Measurements from ENCODE around the gene OR4D11. TPM values are rescaled to one million over a fixed set of nuclear protein-coding genes. Genes with fewer than 3 reads are reported as not detected.

The OR4D11 gene
- total RNA-seq, 1 donor from 2014 or later: not detected

GRCh38 chr11:59475176-59475575 is 28.2 kb upstream of the OR4D11 start:
- ATAC-seq (peak in 1 of 2 donors; percentile 24), DNase-seq (no peak)
- Histone ChIP-seq H3K27me3 (ENCODE audit: low read depth) (no peaks in the 10 kb centered on the region), H3K36me3 (no peaks in the 10 kb centered on the region), H3K27ac (no peak overlapping the region), H3K4me3 (no peak overlapping the region), H3K4me1 (no peaks in the 10 kb centered on the region), H3K9me3 (no peaks in the 10 kb centered on the region)
- TF ChIP-seq, protein P1, sequence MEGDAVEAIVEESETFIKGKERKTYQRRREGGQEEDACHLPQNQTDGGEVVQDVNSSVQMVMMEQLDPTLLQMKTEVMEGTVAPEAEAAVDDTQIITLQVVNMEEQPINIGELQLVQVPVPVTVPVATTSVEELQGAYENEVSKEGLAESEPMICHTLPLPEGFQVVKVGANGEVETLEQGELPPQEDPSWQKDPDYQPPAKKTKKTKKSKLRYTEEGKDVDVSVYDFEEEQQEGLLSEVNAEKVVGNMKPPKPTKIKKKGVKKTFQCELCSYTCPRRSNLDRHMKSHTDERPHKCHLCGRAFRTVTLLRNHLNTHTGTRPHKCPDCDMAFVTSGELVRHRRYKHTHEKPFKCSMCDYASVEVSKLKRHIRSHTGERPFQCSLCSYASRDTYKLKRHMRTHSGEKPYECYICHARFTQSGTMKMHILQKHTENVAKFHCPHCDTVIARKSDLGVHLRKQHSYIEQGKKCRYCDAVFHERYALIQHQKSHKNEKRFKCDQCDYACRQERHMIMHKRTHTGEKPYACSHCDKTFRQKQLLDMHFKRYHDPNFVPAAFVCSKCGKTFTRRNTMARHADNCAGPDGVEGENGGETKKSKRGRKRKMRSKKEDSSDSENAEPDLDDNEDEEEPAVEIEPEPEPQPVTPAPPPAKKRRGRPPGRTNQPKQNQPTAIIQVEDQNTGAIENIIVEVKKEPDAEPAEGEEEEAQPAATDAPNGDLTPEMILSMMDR (IDR thresholded peaks at IDR 0.05): no peak
- intact Hi-C loops (cut with DNase I): no loop called here

- peak in 1 of 2 donors; percentile 29 for ATAC-seq
- TF ChIP-seq, protein P1 (IDR thresholded peaks at IDR 0.05): no peak
- Histone ChIP-seq H3K4me3 (no peak overlapping the region), H3K4me1 (no peaks in the 10 kb centered on the region), H3K27ac (no peak overlapping the region), H3K27me3 (ENCODE audit: low read depth) (no peaks in the 10 kb centered on the region), H3K9me3 (no peaks in the 10 kb centered on the region), H3K36me3 (no peaks in the 10 kb centered on the region)
- no peak for DNase-seq
- intact Hi-C loops (cut with DNase I): no loop called here
Observed at GRCh38 chr11:59479906-59480305, 23.5 kb upstream of the OR4D11 start.

DNA sequence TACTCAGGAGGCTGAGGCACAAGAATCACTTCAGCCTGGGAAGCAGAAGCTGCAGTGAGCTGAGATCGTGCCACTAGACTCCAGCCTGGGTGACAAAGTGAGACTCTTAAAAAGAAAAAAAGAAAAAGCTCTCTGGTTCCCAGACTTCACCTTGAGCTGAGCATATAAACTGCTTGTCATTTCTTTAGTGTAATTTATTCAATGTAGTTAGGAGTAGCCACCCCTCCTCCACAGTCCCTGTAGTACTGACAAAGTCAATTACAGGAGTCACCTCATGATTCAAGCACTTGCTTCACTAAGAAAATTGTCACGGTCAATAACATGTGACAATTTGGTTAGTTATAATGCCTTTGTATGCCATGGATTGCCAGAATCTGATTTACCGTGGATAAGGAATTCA is 23.0 kb upstream of the OR4D11 start:
- Histone ChIP-seq H3K4me3 (no peak overlapping the region), H3K27me3 (ENCODE audit: low read depth) (no peaks in the 10 kb centered on the region), H3K36me3 (no peaks in the 10 kb centered on the region), H3K27ac (no peak overlapping the region), H3K9me3 (no peaks in the 10 kb centered on the region), H3K4me1 (no peaks in the 10 kb centered on the region)
- no peak for DNase-seq
- TF ChIP-seq, protein P1 (IDR thresholded peaks at IDR 0.05): no peak
- no peak for ATAC-seq
- intact Hi-C loops (cut with DNase I): no loop called here

DNA sequence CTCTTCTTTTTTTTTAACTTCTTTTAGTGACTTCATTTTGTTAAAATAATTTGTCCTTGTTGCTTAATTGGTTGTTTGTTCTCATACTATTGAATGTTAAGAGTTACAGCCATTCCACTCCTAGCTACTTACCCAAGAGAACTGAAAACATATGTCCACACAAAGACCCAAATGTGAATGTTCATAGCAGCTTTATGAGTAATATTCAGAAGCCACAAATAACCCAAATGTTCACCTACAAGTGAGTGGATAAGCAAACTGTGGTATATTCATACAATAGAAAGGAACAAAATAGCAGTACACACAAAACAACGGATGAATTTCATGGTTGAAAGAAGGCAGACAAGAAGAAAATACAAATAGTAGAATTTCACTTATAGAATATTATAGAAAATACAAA is 1.4 kb upstream of the OR4D11 start:
- Histone ChIP-seq H3K4me3 (no peak overlapping the region), H3K9me3 (no peaks in the 10 kb centered on the region), H3K4me1 (no peaks in the 10 kb centered on the region), H3K36me3 (no peaks in the 10 kb centered on the region), H3K27ac (no peak overlapping the region), H3K27me3 (ENCODE audit: low read depth) (no peaks in the 10 kb centered on the region)
- ATAC-seq (no peak), DNase-seq (no peak)
- intact Hi-C loops (cut with DNase I): no loop called here
- TF ChIP-seq, protein P1 (IDR thresholded peaks at IDR 0.05): no peak

GRCh38 chr11:59510941-59511589 is 7.7 kb downstream of the OR4D11 start, which contains the start of gene OR4D9:
Gene OR4D9 (plus strand): TSS chr11:59511539. CDS start chr11:59514913, 3,374 bp downstream.
- Histone ChIP-seq H3K36me3 (no peaks in the 10 kb centered on the region), H3K4me3 (no peak within 1 kb of the TSS), H3K27me3 (ENCODE audit: low read depth) (no peaks in the 10 kb centered on the region), H3K9me3 (no peaks in the 10 kb centered on the region), H3K27ac (peak within 1 kb of the TSS; percentile 66), H3K4me1 (peaks cover 17% of the 10 kb centered on the region)
- ATAC-seq (peak; percentile 75 to 81), DNase-seq (no peak)
- intact Hi-C loops (cut with DNase I): no loop called here
- TF ChIP-seq, protein P1 (IDR thresholded peaks at IDR 0.05): no peak

All from lower lobe of right lung (tissue), 2 donors.